HEK293T (cell line): ENCODE results near the gene NCEH1.

ENCODE experiments used
- ARNT ChIP-seq: fragments of 450-650 bp; IDR thresholded peaks from 2 replicates; pipeline ENCODE4 v1.6.1; 2017; ENCODE audit warnings: mild to moderate bottlenecking
- ELF4 ChIP-seq: fragments of 450-650 bp; IDR thresholded peaks from 2 replicates; pipeline ENCODE4 v1.6.1; 2017; ENCODE audit warnings: antibody characterized with exemption
- FOXK2 ChIP-seq: fragments of 450-650 bp; IDR thresholded peaks from 2 replicates; pipeline ENCODE4 v1.6.1; 2016; ENCODE audit warnings: mild to moderate bottlenecking
- FOXM1 ChIP-seq: fragments of 450-650 bp; IDR thresholded peaks from 2 replicates; pipeline ENCODE4 v1.6.1; 2017; ENCODE audit warnings: mild to moderate bottlenecking, borderline replicate concordance
- NFRKB ChIP-seq: fragments of 450-650 bp; IDR thresholded peaks from 2 replicates; pipeline ENCODE4 v1.6.1; 2016; ENCODE audit warnings: mild to moderate bottlenecking, moderate library complexity
- SP1 ChIP-seq: fragments of 450-650 bp; IDR thresholded peaks from 2 replicates; pipeline ENCODE4 v1.6.1; 2017
- TARDBP ChIP-seq: fragments of 450-650 bp; IDR thresholded peaks from 2 replicates; pipeline ENCODE4 v1.6.1; 2016

DNA sequence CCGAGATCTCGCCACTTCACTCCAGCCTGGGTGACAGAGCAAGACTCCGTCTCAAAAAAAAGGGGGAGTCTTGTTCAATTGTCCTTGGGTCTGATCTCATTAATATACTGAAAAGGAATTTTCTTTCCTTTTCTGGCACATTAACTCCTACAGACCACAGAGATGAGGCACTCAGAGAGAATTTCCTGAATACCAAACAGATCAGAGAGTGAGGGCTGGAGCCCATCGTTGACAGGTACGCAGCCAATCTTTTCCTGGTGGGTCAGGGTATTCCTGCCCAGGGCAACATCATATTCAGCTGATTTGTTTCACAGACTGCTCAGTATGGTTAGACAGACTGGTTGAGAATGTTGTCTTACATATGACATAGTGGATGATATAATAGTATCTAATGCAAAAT lies 104.8 kb downstream of the NCEH1 start:
- TF ChIP-seq ELF4 (no peak), FOXK2 (no peak), NFRKB (no peak), SP1 (no peak), FOXM1 (no peak), ARNT (no peak), TARDBP (no peak)
